Left ventricle myocardium inferior (tissue), 1 donor: ENCODE data around the gene ICOS. TPM values are rescaled to one million over a fixed set of nuclear protein-coding genes. Genes with fewer than 3 reads are reported as not detected.

ENCODE experiments used
- DNase-seq: peaks from one replicate; pipeline ENCODE4 v3.0.0-alpha.2; 2020
- H3K27ac ChIP-seq: fragments of 200-600 bp; replicated peaks from 2 replicates; pipeline ENCODE4 v1.8.0; 2021
- H3K27me3 ChIP-seq: fragments of 200-600 bp; 2 replicates; pipeline ENCODE4 v1.8.0; 2021; ENCODE audit warnings: low read depth
- H3K36me3 ChIP-seq: fragments of 200-600 bp; 2 replicates; pipeline ENCODE4 v1.8.0; 2021
- H3K4me1 ChIP-seq: fragments of 200-600 bp; 2 replicates; pipeline ENCODE4 v1.8.0; 2021
- H3K4me3 ChIP-seq: fragments of 200-600 bp; 2 replicates; pipeline ENCODE4 v1.8.0; 2021; ENCODE audit warnings: mild to moderate bottlenecking, moderate library complexity
- H3K9me3 ChIP-seq: fragments of 200-600 bp; replicated peaks from 2 replicates; pipeline ENCODE4 v1.8.0; 2021
- intact Hi-C: fragments of 100-400 bp; cut with micrococcal nuclease; formaldehyde crosslinking; loops from one replicate; pipeline ENCODE4 v1.11.0; 2022
- total RNA-seq: library from RNA; stranded (reverse); fragmentation: NEBNext Ultra II Directional; extraction: Animal tissue kit (Norgen Biotek cat#: 25700); gene quantifications from one replicate; pipeline ENCODE4 v1.2.1, GENCODE V29; 2021
- TF ChIP-seq, protein P1 (sequence below): fragments of 200-600 bp; IDR thresholded peaks from 2 replicates; pipeline ENCODE4 v1.8.0; 2021; ENCODE audit warnings: antibody characterized with exemption, mild to moderate bottlenecking, borderline replicate concordance
- donor health status: DM: no; HTN: yes; CAD: no; lungs with severe emphysema.

Gene ICOS
- total RNA-seq, 1 donor from 2014 or later = not detected

GRCh38 chr2:203999835-204000234, 63.3 kb downstream of the ICOS start:
- Histone ChIP-seq H3K27ac (no peak overlapping the region), H3K27me3 (peaks cover 18% of the 10 kb centered on the region), H3K4me3 (no peak overlapping the region), H3K36me3 (no peaks in the 10 kb centered on the region), H3K9me3 (no peaks in the 10 kb centered on the region), H3K4me1 (no peaks in the 10 kb centered on the region)
- no peak for DNase-seq
- TF ChIP-seq, protein P1, sequence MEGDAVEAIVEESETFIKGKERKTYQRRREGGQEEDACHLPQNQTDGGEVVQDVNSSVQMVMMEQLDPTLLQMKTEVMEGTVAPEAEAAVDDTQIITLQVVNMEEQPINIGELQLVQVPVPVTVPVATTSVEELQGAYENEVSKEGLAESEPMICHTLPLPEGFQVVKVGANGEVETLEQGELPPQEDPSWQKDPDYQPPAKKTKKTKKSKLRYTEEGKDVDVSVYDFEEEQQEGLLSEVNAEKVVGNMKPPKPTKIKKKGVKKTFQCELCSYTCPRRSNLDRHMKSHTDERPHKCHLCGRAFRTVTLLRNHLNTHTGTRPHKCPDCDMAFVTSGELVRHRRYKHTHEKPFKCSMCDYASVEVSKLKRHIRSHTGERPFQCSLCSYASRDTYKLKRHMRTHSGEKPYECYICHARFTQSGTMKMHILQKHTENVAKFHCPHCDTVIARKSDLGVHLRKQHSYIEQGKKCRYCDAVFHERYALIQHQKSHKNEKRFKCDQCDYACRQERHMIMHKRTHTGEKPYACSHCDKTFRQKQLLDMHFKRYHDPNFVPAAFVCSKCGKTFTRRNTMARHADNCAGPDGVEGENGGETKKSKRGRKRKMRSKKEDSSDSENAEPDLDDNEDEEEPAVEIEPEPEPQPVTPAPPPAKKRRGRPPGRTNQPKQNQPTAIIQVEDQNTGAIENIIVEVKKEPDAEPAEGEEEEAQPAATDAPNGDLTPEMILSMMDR = no peak
- intact Hi-C loops = no loop called here

DNA sequence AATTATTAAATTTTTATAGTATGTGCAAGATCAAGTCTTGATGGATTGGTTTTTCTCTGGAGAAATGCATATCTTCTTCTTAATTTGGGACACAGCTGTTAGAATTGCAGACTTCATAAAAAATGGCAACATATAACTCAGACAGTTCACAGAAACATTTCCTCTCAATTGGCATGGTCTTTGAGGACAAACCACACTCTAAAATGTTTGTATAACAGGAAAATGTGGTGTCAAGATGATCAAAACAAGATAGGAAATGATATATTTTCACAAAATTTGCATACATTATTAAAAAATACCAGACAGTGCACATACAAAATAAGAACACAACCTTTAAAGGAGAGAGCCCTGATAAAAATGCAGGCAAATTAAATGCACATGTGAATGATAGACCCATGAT, 63.9 kb downstream of the ICOS start:
- Histone ChIP-seq H3K36me3 (no peaks in the 10 kb centered on the region), H3K27me3 (peaks cover 18% of the 10 kb centered on the region), H3K27ac (no peak overlapping the region), H3K4me1 (no peaks in the 10 kb centered on the region), H3K9me3 (no peaks in the 10 kb centered on the region), H3K4me3 (no peak overlapping the region)
- no peak for DNase-seq
- TF ChIP-seq, protein P1 = no peak
- intact Hi-C loops = no loop called here

GRCh38 chr2:204003276-204003990, 66.9 kb downstream of the ICOS start:
- H3K27ac ChIP-seq = no peak overlapping the region
- no peak for DNase-seq
- H3K9me3 ChIP-seq = no peaks in the 10 kb centered on the region
- H3K36me3 ChIP-seq = no peaks in the 10 kb centered on the region
- no peaks in the 10 kb centered on the region for H3K4me1 ChIP-seq
- TF ChIP-seq, protein P1 = no peak
- intact Hi-C loops = no loop called here
- H3K4me3 ChIP-seq = no peak overlapping the region
- peaks cover 23% of the 10 kb centered on the region for H3K27me3 ChIP-seq

DNA sequence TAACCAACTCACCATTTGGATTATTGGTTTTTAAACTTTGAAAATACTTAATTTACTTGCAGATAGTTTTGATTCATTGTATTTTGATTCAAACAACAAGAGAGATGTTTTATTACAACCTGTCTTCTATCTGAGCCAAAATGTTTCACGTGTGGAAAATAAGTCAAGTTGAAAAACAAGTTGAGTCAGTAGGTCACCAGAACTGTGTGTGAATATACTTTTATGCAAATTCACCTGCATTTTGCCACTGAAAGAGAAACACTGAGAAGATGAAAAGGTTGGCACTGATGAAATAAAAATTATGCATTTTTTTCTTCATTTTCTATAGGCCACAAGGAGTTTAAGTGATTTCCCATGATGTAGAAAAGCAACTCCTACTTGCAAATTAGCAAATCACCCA, 68.3 kb downstream of the ICOS start:
- Histone ChIP-seq H3K9me3 (no peaks in the 10 kb centered on the region), H3K27me3 (peaks cover 24% of the 10 kb centered on the region), H3K36me3 (no peaks in the 10 kb centered on the region), H3K4me3 (no peak overlapping the region), H3K27ac (no peak overlapping the region), H3K4me1 (no peaks in the 10 kb centered on the region)
- no peak for DNase-seq
- TF ChIP-seq, protein P1 = no peak
- intact Hi-C loops = no loop called here

DNA sequence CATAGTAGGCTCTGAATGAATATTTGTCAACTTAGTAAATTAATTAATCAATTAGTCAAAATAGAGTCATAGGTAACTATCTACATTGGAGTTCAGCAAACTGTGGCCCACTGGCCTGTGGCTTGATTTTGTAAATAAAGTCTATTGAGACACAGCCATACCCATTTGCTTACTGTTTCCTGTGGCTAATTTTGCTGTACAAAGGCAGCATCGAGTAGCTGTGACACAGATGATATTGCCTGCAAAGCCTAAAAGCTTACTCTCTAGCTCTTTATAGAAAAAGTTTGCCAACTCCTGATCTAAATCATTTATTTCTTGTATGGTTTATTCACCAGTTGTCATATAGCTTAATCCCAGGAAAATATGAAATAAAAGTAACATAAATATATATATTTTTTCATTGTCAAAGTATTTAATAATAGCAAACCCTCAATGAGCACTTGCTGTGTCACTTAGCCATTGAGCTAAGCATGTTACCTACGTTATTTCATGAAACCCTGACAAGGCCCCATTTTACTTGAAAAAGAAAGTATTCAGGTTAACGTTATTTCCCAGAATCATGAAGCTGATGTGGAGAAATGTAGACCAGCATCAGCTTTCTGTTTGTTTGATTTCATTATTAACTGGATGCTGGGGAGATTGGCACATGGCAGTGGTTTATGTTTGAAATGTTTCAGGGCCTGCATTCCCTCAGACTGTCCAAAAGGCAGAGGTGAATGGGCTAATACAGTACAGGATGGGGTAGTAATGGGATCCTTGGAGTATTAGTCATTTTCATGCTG, 69.6 kb downstream of the ICOS start:
- Histone ChIP-seq H3K4me3 (no peak overlapping the region), H3K27ac (no peak overlapping the region), H3K4me1 (no peaks in the 10 kb centered on the region), H3K9me3 (no peaks in the 10 kb centered on the region), H3K36me3 (no peaks in the 10 kb centered on the region), H3K27me3 (peaks cover 20% of the 10 kb centered on the region)
- intact Hi-C loops = no loop called here
- TF ChIP-seq, protein P1 = no peak
- DNase-seq = no peak
